Measurements from ENCODE around the gene GLP2R. TPM values are rescaled to one million over a fixed set of nuclear protein-coding genes. Genes with fewer than 3 reads are reported as not detected.

Gene GLP2R
- total and polyA plus RNA-seq, 2 of the 13 experiments (the other 11 are each of a cell fraction or from before 2014, with no cell fraction given), result 0.65 to 1.4 TPM

DNA sequence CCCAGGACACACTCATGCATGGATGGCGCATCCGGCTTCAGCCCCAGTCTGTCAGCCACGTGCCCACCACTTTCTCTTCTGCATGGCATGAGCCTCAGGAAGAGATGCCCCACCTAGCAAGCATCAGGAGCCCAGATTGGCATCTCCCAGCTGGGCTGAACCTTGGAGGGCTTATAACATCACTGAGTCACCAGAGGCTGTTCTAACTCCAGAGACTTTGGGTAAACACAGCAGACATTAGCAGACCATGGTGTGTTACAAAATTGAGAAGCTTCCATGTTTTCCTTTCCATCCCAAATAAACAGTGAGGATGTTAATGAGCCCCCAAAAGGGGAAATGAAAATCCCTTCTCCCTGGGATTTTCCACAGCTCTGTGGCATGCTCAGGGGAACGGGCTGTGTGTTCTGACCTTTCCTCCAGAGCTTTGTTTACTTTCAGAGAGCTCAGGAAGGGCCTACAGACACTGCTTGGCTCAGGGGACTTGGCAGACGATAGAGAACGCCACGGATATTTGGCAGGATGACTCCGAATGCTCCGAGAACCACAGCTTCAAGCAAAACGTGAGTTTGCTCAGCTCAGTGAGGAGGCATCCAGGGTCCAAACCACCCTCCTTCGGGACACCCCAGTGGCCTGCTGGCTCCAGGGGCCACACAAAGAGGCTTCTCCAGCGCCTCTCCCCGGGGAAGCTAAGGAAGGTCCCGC lies 16.5 kb downstream of the GLP2R start (continued):
- TF ChIP-seq KIAA2018 (CRISPR knock-in tag; IDR thresholded peaks at IDR 0.05; ENCODE audit: borderline replicate concordance) (no peak), KDM1A (CRISPR knock-in tag; IDR thresholded peaks at IDR 0.05) (no peak), ZNF766 (CRISPR knock-in tag; IDR thresholded peaks at IDR 0.05; ENCODE audit: borderline replicate concordance) (no peak), PAWR (CRISPR knock-in tag; IDR thresholded peaks at IDR 0.05; ENCODE audit: borderline replicate concordance) (no peak), GTF2F1 (IDR thresholded peaks at IDR 0.05; ENCODE audit: low read length) (no peak), SNAPC2 (CRISPR knock-in tag; IDR thresholded peaks at IDR 0.05) (no peak), ZFY (CRISPR knock-in tag; IDR thresholded peaks at IDR 0.05) (0 out of 2 replicates have a peak, but pooled peaks have one; percentile 28), SMARCE1 (IDR thresholded peaks at IDR 0.05; ENCODE audit: borderline replicate concordance) (no peak), ZNF883 (CRISPR knock-in tag; IDR thresholded peaks at IDR 0.05; ENCODE audit: not compliant biosample characterization) (no peak), E2F5 (CRISPR knock-in tag; conservative IDR thresholded peaks at IDR 0.05) (no peak), GMEB2 (CRISPR knock-in tag; IDR thresholded peaks at IDR 0.05; ENCODE audit: low read depth) (no peak), FOXA3 (CRISPR knock-in tag; IDR thresholded peaks at IDR 0.05) (peak; percentile 76), TEAD3 (CRISPR knock-in tag; optimal IDR thresholded peaks at IDR 0.05; ENCODE audit: borderline replicate concordance) (no peak), ETS1 (CRISPR knock-in tag; IDR thresholded peaks at IDR 0.05) (no peak), ZMAT5 (CRISPR knock-in tag; IDR thresholded peaks at IDR 0.05; ENCODE audit: borderline replicate concordance, low read depth) (no peak), RBFOX2 (IDR thresholded peaks at IDR 0.05; ENCODE audit: low read depth, low read length) (no peak), NR3C1 (CRISPR knock-in tag; IDR thresholded peaks at IDR 0.05) (no peak), RFXANK (CRISPR knock-in tag; IDR thresholded peaks at IDR 0.05) (no peak), ZNF317 (CRISPR knock-in tag; IDR thresholded peaks at IDR 0.05) (peak; percentile 97)
